Uterus (tissue), 2 donors: ENCODE results near the gene IVNS1ABP.

ENCODE experiments used
- POLR2A ChIP-seq, 2 donors: fragments of 450-650 bp; IDR thresholded peaks; one replicate each; pipeline ENCODE4 v1.6.1; 2016; ENCODE audit warnings: antibody characterized with exemption in 2 of 2, mild to moderate bottlenecking in 1 of 2, moderate library complexity in 1 of 2
- TF ChIP-seq, protein P1 (sequence below), 4 experiments: fragments of 200-600 bp in 2 of 4; fragments of 450-650 bp in 2 of 4; sonication (generic) in 2 of 4; IDR thresholded peaks; one replicate each; pipeline ENCODE4 v1.5.1; 2016 to 2019; ENCODE audit warnings: antibody characterized with exemption in 4 of 4, mild to moderate bottlenecking in 2 of 4, moderate library complexity in 1 of 4

DNA sequence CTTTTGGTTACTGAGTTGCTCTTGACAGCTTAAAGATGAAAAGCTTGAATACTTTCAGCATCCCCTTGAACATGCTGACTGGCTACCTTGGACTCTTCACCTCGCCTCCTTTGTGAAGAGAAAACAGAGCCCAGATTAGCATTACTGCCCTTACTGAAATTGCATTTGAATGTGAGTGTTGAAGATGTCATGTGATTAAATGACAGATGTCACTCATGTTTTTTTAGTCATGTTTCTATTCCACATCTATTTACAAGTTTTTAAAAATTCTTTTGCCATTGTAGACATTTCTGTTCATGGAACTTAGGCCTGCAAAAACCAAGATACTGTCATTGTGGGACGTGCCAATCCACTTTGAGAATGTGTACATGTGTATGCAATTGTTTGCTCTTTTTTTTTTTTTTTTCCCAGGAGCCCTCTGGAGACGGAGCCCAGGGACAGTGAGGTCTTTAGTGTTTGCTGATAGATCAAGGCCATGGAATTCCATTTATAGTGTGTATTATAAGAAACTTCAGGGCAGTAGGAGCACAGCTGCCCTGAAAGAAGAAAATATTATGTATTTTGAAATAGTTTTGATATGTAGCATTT is 25.7 kb upstream of the IVNS1ABP start:
- no peak for TF ChIP-seq POLR2A (IDR thresholded peaks at IDR 0.05)
- TF ChIP-seq, protein P1, sequence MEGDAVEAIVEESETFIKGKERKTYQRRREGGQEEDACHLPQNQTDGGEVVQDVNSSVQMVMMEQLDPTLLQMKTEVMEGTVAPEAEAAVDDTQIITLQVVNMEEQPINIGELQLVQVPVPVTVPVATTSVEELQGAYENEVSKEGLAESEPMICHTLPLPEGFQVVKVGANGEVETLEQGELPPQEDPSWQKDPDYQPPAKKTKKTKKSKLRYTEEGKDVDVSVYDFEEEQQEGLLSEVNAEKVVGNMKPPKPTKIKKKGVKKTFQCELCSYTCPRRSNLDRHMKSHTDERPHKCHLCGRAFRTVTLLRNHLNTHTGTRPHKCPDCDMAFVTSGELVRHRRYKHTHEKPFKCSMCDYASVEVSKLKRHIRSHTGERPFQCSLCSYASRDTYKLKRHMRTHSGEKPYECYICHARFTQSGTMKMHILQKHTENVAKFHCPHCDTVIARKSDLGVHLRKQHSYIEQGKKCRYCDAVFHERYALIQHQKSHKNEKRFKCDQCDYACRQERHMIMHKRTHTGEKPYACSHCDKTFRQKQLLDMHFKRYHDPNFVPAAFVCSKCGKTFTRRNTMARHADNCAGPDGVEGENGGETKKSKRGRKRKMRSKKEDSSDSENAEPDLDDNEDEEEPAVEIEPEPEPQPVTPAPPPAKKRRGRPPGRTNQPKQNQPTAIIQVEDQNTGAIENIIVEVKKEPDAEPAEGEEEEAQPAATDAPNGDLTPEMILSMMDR (IDR thresholded peaks at IDR 0.05) = no peak
